ENCODE measurements around the gene MYD88.
A peak's percentile ranks its signal among the peaks of the same experiment; 100 is the strongest.

MYD88 gene
- total RNA-seq, result 41.1 reads per million, percentile 64 among the genes with 10 or more reads in this experiment

DNA sequence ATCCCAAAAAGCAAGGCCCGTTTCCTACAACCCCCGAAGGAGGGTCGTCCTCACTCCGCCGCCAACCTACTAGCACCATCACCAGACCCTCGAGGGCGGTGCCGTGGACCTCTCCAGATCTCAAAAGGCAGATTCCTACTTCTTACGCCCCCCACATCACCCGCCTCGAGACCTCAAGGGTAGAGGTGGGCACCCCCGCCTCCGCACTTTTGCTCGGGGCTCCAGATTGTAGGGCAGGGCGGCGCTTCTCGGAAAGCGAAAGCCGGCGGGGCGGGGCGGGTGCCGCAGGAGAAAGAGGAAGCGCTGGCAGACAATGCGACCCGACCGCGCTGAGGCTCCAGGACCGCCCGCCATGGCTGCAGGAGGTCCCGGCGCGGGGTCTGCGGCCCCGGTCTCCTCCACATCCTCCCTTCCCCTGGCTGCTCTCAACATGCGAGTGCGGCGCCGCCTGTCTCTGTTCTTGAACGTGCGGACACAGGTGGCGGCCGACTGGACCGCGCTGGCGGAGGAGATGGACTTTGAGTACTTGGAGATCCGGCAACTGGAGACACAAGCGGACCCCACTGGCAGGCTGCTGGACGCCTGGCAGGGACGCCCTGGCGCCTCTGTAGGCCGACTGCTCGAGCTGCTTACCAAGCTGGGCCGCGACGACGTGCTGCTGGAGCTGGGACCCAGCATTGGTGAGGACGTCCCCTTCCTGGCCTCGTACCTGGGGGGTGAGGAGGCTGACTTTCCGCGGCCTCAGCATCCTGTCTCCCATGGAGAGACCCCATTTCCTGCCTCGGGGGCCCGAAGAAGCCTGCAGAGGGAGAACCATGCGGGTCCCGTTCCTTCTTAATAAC is at the start of gene MYD88:
Gene MYD88, plus strand, starts transcription at position 313 of the 842 bp plus-strand sequence. Its CDS starts 40 bp downstream, at position 353.
- peak; percentile 78 for DNase-seq

DNA sequence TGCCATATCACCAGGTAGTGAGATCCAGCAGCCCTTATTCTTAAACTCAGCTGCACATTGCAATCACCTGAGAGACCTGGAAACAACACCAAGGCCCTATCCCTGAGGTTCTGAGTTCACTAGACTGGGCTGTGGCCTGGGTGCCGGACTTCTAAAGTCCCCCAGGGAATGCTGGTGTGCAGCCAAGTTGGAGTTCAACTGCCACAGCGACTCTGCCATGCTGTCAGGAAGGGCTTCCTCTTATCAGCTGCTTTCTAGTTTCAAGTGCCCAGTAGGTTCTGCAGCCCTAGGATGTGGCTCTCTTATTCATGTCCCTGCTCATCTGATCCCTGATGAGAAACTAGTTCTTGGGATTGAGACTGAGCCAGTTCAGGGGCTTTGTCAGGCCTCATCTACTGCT is 49.3 kb upstream of the MYD88 start:
- no peak for DNase-seq

DNA sequence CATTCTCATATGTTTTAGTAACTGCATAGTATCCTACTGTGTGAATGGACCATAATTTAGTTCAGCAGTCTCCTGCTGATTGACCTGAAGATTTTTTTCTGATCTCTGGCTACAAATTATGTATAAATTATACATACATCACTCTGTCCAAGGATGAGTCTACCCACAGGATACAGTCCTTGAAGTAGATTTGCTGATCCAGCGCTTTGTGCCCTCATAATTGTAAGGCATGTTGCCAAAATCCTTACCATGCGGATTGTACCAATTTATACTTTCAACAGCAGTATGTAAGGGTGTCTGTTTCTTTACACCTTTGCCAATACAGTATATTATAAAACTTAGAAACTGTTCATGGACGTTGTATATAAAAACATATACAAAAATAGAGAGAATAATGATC is 48.0 kb upstream of the MYD88 start:
- no peak for DNase-seq

DNA sequence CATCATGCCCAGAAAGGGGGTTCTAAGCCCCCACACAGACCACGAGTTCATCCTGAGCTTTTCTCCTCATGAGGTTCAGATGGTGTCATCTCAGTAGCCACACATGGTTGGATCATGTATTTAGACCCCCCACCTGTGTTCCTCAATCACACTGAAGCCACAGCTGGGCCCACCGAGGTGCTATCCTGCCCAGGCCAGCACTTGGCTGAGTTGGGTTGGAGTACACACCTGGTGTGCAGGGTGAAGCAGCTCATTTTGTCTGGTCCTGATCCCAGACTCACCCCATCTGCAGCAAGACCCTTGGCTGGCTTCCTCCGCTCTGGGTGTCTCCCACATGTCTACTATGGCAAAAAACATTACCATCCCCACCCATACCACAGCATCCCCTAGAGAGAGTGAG is 43.5 kb upstream of the MYD88 start:
- DNase-seq, result no peak

DNA sequence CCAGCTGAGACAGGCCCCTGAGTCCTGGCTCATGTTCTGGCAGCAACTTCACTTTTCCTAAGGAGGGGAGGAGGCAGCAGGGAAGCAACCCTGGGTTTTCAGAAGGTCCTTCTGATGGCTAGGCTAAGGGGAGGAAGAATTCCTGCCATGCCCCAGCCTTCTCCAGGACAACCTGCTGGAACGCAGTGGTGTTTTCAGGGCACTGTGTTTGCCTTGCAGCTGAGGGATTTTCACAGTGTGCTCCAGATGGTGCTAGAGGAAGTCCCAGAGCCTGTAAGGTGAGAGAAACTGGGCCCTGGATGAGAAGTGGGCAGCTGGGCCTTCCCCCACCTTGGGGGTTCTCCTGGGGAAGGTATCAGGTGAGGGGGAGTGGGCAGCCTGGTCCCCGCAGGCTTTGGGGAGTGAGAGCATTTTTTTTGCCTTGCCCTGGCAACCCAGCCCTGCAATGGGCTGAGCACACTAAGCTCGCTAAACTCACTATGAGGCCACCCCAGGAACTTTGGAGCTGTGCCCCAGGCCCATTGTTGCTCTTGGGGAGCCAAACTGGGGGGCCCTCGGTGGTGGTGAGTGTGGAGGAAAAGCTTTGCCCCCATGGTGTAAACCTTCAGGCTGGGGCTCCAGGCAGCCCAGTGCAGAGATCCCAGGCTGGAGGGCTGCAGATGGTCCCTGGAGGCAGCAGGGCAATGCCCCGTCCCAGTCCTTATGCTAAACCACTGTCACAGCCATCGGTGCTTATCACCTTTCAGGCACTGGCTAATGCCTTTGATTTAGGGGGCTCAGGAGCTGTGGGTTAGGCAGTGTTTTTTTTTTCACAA is 42.6 kb upstream of the MYD88 start:
- no peak for DNase-seq

DNA sequence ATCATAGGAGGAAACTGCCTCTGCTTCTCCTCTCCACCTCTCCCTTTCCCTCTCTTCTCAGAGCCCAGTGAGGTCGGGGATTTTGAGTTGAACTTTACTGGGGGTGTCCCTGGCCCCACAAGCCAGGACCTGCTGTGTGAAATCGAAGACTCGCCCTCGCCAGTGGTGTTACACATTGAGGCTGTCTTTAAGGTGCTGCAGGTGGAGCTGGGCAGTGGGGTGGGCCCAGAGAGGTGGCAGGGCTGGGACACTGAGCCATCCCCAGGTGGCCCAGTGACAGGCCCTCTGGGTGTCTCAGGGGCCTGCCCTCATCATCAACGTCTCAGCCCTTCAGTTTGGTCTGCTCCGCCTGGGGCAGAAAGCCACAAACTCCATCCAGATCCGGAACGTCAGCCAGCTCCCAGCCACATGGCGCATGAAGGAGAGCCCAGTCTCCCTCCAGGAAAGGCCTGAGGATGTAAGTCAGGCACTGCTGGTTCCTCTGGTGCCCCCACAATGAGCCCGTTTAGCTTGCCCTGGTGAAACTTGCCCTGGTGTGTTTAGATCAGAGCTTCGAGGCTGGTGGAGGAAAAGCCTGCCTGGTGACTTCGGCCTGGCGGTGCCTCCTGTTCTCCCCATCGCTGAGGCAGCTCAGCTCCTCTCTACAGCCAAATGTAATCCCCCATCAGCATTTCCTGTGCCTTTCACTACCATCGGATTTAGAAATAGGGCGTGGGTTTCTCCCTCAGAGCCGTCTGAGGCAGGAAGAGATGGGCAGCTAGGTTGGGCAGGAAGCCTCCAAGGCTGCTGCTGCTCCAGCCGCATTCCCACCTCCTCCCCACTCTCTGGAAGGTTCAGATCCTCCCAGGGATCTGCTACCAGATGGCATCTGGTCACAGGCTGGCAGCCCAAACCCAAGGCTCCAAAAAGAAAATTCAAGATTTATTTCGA is 40.8 kb upstream of the MYD88 start:
- DNase-seq, result no peak

DNA sequence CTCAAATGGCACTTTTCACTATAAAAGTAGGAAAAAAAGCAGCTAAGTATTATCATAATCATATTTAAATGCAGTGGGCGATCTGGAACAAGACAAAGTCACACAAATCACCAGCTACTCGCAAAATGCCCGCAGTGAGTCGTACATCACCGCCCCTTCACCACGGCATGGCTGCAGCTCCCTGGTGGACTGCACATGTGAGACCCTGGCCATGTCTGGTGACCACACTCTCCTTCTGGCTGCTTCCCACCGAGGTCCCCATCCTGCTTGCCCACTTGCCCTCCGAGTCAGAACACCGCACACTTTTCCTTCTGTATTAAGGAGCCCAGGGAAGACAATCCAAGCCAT is 40.1 kb upstream of the MYD88 start:
- DNase-seq, result no peak

DNA sequence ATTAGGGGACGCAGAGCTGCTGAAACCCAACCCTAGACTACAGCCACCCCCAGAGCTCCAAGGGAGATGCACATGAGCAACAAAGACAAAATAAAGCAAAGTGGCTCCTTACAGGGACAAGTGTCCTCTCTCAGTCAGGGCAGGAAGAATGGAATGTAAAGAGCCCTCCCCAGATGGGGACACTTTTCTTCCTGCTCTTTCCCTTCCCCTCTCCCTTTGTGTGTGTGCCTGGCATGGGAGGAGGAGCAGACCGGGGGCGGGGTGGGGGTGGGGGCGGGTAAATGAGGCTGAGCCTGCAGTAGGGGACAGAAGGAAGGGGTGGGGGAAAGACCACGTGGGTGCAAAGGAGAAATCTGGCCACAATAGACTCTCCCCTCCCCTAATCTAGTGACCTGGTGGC is 38.9 kb upstream of the MYD88 start:
- DNase-seq, result no peak

DNA sequence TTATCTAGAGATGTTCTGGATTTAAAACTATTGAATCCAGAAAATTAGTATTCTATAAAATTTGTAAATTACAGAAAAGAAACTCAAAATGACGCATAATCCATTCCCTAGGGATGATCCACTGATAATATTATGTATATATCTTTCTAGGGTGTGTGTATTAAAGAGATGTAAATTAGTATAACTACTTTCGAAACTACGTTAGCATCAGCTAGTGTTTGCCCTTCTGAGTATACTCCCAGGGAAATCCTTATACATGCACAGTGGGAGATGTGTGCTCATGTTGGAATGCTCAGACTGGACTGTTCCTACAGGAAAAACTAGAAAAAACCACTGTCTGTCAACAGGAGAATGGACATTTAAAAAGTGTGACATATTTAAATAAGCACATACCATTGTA is 38.0 kb upstream of the MYD88 start:
- DNase-seq, result no peak

DNA sequence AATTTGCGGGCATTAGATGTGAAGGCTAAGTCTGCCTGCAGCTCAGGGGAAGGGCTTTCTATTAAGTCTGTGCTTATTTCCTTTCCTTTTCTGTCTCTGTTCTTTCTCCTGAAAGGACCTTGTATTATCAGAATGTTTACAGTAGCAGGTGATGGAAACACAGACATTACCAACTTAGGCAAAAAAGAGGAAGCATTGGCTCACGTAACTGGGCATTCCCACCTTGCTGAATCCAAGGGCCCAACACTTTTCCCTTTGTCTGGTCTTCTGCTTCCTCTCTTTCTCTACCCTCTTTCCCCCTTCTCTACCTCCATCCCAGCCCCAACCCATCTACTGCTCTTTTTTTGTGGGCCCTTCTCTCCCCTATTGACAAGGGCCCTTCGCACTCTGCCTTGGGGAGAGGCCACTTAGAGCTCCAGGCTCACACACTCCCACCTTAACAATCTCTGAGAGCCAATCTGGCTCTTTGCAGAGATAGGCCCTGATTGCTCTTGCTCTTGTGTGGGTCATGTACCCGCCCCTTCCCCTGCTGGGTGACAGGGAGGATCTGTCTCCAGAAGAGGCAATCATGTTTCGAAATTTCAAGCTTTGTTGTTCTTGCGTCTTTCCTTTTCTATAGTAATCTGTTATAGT is 36.5 kb upstream of the MYD88 start:
- no peak for DNase-seq

DNA sequence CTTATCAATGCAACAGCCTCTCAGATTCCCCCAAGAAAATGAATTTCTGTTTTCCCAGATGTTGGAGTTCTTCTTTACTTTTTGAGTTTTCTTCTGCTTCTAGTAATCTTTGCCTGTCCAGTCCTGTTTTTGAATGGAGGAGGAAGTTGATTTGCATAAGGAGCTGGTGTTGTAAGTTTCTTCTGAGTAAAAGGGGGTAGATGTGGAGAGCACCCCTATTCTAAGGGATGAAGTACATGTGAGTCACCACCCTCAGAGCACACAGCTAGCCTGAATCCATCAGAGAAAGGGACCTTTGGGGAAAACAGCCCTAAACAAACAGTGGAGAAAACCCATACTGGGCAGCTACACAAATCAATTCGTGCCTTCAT is 36.0 kb upstream of the MYD88 start:
- no peak for DNase-seq

DNA sequence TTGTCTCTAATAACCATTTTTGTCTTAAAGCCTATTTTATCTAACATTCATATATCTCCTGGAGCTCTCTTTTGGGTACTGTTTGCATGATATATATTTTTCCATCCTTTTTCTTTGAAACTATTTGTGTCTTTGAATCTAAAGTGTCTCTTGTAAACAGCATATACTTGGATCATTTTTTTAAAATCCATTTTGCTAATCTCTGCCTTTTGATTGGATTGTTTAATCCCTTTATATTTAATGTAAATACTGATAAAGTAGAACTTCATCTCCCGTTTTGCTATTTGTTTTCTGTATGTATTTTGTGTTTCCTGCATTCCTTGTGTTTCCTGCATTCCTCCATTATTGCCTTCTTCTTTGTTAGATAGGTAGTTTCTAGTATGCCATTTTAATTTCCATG is 32.9 kb upstream of the MYD88 start:
- DNase-seq, result no peak

DNA sequence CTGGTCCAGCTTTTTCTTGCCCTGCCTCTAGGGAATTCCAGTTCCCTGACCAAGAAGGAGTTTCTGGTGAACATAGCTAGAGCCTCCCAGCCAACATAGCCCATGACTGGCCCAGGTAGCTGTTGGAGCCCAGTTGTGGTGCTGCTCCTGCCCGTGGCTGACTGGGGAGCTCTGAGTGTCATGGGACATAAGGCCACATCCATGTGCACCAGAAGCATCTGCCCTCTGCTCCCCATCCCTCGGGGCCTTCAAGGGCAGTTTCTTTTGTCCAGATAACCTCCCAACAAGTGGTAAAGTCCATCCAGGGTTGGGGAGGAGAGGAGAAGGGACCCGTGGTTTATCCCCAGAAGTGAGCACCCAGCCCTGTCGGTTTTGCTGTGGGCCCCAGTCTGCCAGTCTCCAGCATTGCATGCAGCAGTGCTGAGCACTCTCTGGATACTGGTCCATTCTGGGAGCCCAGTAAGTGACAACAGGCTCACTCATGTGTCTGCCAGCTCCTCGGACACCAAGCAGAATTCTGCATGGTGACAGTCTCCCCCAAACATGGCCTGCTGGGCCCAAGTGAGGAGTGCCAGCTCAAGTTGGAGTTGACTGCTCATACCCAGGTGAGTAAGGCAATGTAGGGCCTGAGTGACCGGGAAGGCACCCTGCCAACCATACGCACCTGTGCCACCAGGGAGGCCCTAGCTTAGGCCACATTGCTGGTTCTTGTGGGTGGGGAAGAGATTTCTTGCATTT is 30.4 kb upstream of the MYD88 start:
- DNase-seq, result no peak

DNA sequence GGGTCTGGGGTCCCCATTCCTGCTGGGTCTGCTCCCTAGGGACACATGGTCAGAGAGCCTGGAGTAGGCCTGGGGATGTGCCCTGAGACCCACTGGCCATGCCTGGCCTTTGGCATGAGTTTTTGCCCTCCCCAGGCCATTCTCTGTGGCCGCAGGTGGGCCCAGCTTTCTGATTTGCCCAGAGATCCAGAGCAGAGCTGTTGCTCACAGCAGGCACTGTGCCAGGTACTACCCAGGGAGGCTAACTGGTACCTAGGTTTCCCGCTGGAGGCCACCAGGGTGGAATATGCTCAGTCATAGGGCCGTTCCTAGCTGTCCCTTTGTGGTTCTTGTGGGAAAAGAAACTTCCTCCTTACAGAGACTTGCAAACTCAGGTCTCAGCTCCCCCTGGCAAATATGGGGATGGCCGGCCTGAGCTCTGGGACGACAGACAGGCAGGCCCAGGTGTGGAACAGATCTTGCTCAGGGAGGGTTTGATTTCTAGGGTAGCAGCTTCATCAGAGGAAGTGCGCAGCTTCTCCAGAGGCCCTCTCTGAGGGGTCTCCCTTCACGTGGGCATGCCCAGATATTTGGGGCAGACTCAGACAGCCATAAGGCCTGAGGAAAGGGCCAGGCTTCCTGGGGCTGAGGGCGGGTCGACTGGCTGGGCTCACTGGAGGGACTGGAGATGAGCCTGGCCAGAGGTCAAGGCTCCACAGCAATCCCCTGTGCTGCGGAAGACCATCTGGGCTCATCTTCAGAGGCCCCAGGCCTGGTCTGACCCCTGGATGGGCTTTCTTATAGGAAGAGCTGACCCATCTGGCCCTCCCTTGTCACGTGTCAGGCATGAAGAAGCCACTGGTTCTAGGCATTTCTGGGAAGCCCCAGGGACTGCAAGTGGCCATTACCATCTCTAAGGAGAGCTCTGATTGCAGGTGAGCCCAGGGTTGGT is 29.5 kb upstream of the MYD88 start:
- no peak for DNase-seq

DNA sequence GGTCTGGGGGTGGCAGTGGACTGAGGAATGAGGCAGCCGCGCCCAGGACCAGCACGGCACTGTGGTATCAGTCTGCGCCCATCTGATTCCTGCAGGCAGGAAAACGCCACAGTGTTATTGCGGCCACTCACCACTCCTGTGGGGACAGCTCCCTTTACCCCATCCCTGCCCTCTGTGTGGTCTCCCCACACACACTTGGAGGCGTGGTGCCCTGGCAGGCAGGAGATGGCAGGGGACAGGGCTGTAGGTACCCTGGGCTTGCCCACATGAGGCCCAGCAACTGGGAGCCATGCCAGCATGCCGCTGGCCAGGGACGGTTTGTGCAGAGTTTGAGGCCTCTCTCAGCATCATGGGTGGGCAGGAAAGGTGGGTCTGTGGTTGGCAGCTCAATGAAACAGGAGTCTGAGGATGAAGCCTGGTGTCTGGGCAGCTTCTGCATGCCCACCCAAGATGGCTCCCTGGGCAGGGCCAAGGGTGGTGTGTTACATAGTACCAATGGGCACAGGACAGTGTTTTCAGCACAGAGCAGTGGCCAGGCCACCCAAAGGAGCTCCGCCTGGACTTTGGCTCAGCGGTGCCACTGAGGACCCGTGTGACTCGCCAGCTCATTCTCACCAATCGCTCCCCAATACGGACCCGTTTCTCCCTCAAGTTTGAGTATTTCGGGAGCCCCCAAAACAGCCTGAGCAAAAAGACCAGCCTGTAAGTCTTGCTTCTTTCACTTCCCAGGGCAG is 28.7 kb upstream of the MYD88 start:
- no peak for DNase-seq

DNA sequence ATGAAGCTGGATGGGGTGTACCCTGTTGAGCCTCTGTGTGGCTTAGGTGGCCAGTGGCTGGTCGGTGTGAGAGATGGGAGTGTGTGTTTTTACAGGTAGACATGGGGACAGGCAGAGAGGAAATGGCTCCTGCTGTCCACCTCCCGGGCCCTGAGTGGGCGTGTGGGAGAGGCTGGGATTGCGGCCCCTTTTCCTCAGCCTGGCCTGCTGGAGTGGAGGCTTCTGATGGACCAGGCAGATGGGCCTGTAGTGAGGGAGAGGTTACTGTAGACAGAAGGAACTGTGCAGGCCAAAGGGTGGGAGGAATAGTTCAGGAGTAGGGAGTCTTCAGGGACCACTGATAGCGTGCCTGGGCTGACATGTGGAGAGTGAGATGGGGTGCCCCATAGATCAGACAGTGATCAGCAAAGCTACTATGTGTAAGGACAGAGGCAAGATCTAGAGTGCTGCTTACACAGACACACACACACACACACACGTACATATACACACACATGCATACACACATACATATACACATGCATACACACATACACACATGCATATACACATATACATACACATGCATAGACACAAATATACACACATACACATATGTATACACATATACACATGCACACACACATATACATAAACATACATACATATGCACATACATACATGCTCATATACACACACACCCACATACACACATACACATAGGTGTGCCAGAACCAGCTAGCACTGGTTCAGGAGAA is 28.0 kb upstream of the MYD88 start:
- no peak for DNase-seq

DNA sequence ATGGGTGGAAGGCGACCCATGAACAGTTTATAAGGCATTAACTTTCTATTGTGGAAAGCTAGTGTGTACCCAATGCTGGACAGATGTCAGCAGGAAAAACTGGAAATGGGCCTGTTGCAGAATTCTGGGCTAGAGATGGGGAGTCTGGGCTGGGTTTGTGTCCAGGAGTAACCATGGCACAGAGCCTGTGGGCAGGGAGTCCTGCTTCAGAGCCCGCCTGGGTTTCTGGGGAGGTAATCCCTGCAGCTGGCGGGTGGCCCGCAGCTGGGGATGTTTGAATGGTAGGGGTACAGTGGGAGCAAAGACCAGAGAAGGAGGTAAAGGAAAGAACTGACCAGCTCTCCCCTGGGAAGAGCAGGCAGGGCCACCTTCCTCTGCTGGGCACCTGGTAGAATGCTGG is 27.3 kb upstream of the MYD88 start:
- DNase-seq, result no peak

DNA sequence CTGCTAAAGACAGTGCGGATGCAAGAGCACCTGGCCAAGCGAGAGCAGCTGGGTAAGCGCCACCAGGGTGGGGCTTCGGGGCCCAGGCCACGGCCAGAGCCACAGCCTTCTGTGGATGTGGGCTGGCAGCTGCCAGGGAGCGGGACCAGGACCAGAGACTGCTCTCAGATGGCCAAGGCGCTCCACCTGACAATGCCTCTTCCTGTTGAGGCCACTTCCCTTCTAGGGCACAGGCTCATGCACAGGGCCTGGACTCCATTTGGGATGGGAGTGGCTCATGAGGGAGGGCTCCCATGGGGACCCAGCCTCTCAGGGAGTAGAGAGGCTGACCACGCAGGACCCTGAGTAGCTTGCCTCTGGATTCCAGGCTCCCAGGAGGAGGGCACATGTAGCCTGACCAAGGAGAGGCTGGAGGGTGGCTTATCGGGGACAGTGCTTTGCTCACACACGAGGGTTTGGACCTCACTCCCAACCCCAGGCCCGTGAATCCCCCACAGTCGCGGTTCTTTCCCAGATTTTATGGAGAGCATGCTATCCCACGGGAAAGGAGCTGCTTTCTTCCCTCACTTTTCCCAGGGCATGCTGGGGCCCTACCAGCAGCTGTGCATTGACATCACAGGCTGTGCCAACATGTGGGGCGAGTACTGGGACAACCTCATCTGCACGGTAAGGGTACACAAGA is 26.6 kb upstream of the MYD88 start:
- no peak for DNase-seq

DNA sequence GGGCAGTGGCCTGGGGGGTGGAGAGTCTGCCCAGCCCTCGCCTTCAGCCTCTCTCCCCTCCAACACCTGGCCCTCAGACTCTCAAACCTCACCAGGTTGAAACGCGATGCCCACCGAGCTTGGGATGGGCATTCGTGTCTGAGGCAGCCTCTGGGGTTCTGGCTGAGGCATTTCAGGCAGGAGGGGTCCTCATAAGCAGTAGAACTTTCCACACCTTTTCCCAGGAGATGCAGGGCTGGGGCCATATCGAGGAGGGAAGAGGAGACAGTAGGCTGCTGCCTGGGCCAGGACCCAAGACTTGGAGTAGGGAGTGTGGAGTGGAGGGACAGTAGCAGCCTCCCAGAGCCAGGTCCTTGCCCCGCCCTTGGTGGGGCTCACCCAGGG is 26.1 kb upstream of the MYD88 start:
- no peak for DNase-seq

All from effector CD4-positive, alpha-beta T cell (primary cell).